Amygdala (tissue), 56 donors: ENCODE measurements around the gene SNX14.
"Not testable (repeated sequence)": the region's sequence is repeated elsewhere in the genome, so short reads cannot be mapped to it uniquely, and the experiment has no call there.

ENCODE experiments used
- DNase-seq, 56 donors: peaks; one replicate each; lab custom pipeline; 2025; lab: John Stamatoyannopoulos, UW

The SNX14 gene

GRCh38 chr6:85594197-85594930 is 706 bp upstream of the SNX14 start:
- peak in 5 of 56 donors; percentile 51 to 58 (median 52) for DNase-seq

- no peak for DNase-seq
Observed at GRCh38 chr6:85592033-85592432, 1.6 kb downstream of the SNX14 start.

GRCh38 chr6:85591207-85591606 is 2.5 kb downstream of the SNX14 start:
- DNase-seq: no peak

GRCh38 chr6:85585741-85586140 is 7.9 kb downstream of the SNX14 start:
- DNase-seq: no peak

GRCh38 chr6:85582832-85583231 is 10.8 kb downstream of the SNX14 start:
- DNase-seq: not testable (repeated sequence)

- DNase-seq: no peak
Observed at GRCh38 chr6:85581572-85581971, 12.1 kb downstream of the SNX14 start.

- no peak for DNase-seq
Observed at GRCh38 chr6:85580878-85581267, 12.8 kb downstream of the SNX14 start.

- DNase-seq: no peak
Observed at GRCh38 chr6:85580118-85580877, 13.4 kb downstream of the SNX14 start.

- DNase-seq: no peak
Observed at GRCh38 chr6:85579581-85579980, 14.1 kb downstream of the SNX14 start.

- DNase-seq: no peak
Observed at GRCh38 chr6:85576476-85576875, 17.2 kb downstream of the SNX14 start.

- no peak for DNase-seq
Observed at GRCh38 chr6:85574932-85575598, 18.6 kb downstream of the SNX14 start.

- DNase-seq: no peak
Observed at GRCh38 chr6:85569323-85569722, 24.3 kb downstream of the SNX14 start.

- DNase-seq: no peak
Observed at GRCh38 chr6:85568411-85568810, 25.2 kb downstream of the SNX14 start.

GRCh38 chr6:85565736-85566135 is 27.9 kb downstream of the SNX14 start:
- DNase-seq: no peak

- not testable (repeated sequence) for DNase-seq
Observed at GRCh38 chr6:85564223-85564622, 29.4 kb downstream of the SNX14 start.

- DNase-seq: no peak
Observed at GRCh38 chr6:85561750-85562357, 31.8 kb downstream of the SNX14 start.

- DNase-seq: no peak
Observed at GRCh38 chr6:85556992-85557668, 36.5 kb downstream of the SNX14 start.

GRCh38 chr6:85552652-85553051 is 41.0 kb downstream of the SNX14 start:
- no peak for DNase-seq

GRCh38 chr6:85551264-85551663 is 42.4 kb downstream of the SNX14 start:
- DNase-seq: peak in 1 of 56 donors; percentile 20

GRCh38 chr6:85547719-85548118 is 45.9 kb downstream of the SNX14 start:
- no peak for DNase-seq
